Tibial nerve (tissue), 4 donors: Measurements from ENCODE around the gene FAM20A.

Source experiments
- EP300 ChIP-seq, 2 donors: sonication (generic); formaldehyde crosslinking; IDR thresholded peaks; one replicate each; pipeline ENCODE4 v1.6.1; 2017; ENCODE audit warnings: antibody characterized with exemption in 2 of 2, mild to moderate bottlenecking in 1 of 2
- TF ChIP-seq, protein P1 (sequence below), 5 experiments: fragments of 200-600 bp in 3 of 5; fragments of 450-650 bp in 2 of 5; sonication (generic) in 3 of 5; IDR thresholded peaks; one replicate each; pipeline ENCODE4 v1.5.1; 2016 to 2019; ENCODE audit warnings: antibody characterized with exemption in 5 of 5, mild to moderate bottlenecking in 3 of 5, moderate library complexity in 2 of 5

DNA sequence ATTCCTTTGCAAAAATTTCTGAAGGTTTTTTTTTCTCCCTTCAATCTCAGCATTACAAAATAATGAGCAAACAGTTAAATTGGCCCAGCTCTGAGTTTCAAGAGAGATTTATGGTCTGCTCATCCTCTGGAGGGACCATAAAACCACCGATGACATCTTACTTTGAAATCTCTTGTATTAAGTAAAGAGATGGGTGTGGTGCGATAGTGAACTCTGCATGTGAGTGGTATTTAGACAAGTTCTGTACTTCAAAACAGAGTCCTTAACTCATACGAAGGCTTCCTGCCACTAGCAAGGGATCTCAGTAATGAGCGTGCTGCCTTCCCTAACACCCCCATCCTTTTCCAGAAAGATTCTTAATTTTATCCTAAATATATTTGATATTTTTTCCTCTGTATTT, 2.1 kb downstream of the FAM20A start:
- TF ChIP-seq, protein P1, sequence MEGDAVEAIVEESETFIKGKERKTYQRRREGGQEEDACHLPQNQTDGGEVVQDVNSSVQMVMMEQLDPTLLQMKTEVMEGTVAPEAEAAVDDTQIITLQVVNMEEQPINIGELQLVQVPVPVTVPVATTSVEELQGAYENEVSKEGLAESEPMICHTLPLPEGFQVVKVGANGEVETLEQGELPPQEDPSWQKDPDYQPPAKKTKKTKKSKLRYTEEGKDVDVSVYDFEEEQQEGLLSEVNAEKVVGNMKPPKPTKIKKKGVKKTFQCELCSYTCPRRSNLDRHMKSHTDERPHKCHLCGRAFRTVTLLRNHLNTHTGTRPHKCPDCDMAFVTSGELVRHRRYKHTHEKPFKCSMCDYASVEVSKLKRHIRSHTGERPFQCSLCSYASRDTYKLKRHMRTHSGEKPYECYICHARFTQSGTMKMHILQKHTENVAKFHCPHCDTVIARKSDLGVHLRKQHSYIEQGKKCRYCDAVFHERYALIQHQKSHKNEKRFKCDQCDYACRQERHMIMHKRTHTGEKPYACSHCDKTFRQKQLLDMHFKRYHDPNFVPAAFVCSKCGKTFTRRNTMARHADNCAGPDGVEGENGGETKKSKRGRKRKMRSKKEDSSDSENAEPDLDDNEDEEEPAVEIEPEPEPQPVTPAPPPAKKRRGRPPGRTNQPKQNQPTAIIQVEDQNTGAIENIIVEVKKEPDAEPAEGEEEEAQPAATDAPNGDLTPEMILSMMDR (IDR thresholded peaks at IDR 0.05) = no peak
- TF ChIP-seq EP300 (IDR thresholded peaks at IDR 0.05) = peak in 1 of 2 donors; percentile 76
